ENCODE data around the gene FBH1. TPM values are rescaled to one million over a fixed set of nuclear protein-coding genes. Genes with fewer than 3 reads are reported as not detected.

The FBH1 gene
- total and polyA plus RNA-seq, 10 of the 15 experiments (the other 5 are each of a cell fraction or from before 2014, with no cell fraction given) = 6.1 to 67.6 (median 47.2) TPM

DNA sequence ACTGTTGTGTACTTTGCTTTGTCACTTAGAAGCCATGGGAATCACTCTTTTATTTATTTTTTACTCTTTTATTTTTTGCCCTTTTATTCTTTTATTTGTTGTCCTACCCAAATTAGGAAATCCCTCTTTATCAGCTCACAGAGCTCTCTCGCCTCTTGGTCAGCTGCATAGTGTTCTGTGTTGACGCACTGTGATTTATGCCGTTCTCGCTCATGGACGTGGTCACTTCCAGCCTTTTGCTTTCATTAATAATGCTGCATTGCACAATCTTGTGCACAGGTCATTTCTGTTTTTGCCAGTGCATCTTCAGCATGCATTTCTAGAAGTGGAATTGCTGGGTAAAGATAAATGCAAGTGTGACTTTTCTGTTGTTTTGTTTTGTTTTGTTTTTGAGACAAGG lies 42.3 kb downstream of the FBH1 start:
- H3K4me2 ChIP-seq (ENCODE audit: control insufficient read depth, insufficient read depth) = no peak overlapping the region
- H3K36me3 ChIP-seq (ENCODE audit: control insufficient read depth in 2 of 2, insufficient read depth in 2 of 2, low read length in 1 of 2) = peaks cover 9 to 46% of the 10 kb centered on the region in 2 experiments
- BruUV-seq (replicated peaks) = no TSS peak
- in situ Hi-C loops (cut with MboI) = no loop called here
- no peak for TF ChIP-seq FOS (IDR thresholded peaks at IDR 0.05; ENCODE audit: borderline replicate concordance, extremely low read depth, insufficient read length)
- TF ChIP-seq, protein P1, sequence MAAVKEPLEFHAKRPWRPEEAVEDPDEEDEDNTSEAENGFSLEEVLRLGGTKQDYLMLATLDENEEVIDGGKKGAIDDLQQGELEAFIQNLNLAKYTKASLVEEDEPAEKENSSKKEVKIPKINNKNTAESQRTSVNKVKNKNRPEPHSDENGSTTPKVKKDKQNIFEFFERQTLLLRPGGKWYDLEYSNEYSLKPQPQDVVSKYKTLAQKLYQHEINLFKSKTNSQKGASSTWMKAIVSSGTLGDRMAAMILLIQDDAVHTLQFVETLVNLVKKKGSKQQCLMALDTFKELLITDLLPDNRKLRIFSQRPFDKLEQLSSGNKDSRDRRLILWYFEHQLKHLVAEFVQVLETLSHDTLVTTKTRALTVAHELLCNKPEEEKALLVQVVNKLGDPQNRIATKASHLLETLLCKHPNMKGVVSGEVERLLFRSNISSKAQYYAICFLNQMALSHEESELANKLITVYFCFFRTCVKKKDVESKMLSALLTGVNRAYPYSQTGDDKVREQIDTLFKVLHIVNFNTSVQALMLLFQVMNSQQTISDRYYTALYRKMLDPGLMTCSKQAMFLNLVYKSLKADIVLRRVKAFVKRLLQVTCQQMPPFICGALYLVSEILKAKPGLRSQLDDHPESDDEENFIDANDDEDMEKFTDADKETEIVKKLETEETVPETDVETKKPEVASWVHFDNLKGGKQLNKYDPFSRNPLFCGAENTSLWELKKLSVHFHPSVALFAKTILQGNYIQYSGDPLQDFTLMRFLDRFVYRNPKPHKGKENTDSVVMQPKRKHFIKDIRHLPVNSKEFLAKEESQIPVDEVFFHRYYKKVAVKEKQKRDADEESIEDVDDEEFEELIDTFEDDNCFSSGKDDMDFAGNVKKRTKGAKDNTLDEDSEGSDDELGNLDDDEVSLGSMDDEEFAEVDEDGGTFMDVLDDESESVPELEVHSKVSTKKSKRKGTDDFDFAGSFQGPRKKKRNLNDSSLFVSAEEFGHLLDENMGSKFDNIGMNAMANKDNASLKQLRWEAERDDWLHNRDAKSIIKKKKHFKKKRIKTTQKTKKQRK (IDR thresholded peaks at IDR 0.05; ENCODE audit: low read depth, low read length) = no peak
- TF ChIP-seq, protein P2, sequence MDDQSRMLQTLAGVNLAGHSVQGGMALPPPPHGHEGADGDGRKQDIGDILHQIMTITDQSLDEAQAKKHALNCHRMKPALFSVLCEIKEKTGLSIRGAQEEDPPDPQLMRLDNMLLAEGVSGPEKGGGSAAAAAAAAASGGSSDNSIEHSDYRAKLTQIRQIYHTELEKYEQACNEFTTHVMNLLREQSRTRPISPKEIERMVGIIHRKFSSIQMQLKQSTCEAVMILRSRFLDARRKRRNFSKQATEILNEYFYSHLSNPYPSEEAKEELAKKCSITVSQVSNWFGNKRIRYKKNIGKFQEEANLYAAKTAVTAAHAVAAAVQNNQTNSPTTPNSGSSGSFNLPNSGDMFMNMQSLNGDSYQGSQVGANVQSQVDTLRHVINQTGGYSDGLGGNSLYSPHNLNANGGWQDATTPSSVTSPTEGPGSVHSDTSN (IDR thresholded peaks at IDR 0.05; ENCODE audit: insufficient replicate concordance, low read depth, low read length) = no peak
- ChIA-PET CTCF (no interaction called here), RAD21 (ENCODE audit: unreplicated experiment) (no interaction called here), SMC1A (ENCODE audit: uncharacterized antibody, unreplicated experiment) (no interaction called here), POLR2A (no interaction called here)
- intact Hi-C loops (cut with micrococcal nuclease; ENCODE audit: unreplicated experiment) = no loop called here
- H3K27me3 ChIP-seq (replicated peaks in 1 of 2; ENCODE audit: control insufficient read depth in 2 of 2, insufficient read depth in 2 of 2, low read length in 1 of 2) = no peaks in the 10 kb centered on the region
- 98% methylated on average over 5 of the region's 5 CpGs for WGBS (ENCODE audit: insufficient coverage, insufficient replicate concordance, low lambda C conversion rate, missing lambda C conversion rate)
- H3K27ac ChIP-seq (ENCODE audit: control insufficient read depth, insufficient read depth) = no peak overlapping the region
- DNase-seq (ENCODE audit: low read depth, low spot score) (no peak), ATAC-seq (no peak), FAIRE-seq (no peak)
- no peaks in the 10 kb centered on the region for H3K79me2 ChIP-seq (ENCODE audit: control insufficient read depth, insufficient read depth, low read length)
- H4K20me1 ChIP-seq (ENCODE audit: control insufficient read depth, insufficient read depth) = no peaks in the 10 kb centered on the region
- no peaks in the 10 kb centered on the region for H3K4me1 ChIP-seq (ENCODE audit: control insufficient read depth, insufficient read depth, low read length)
- no peak overlapping the region for H3K4me3 ChIP-seq
- H2AFZ ChIP-seq (ENCODE audit: control insufficient read depth, low read depth, low read length) = no peak overlapping the region
- no peak overlapping the region for H3K9ac ChIP-seq (ENCODE audit: control insufficient read depth, insufficient read depth, low read length)
- no peaks in the 10 kb centered on the region for H3K9me3 ChIP-seq (replicated peaks; ENCODE audit: control insufficient read depth, insufficient read depth, low read length)

Measured in GM12878 (cell line).